22Rv1 (cell line): ENCODE results near the gene SLFN5.

Experiments
- CTCF ChIP-seq: fragments of 450-650 bp; IDR thresholded peaks from 2 replicates; pipeline ENCODE4 v1.5.1; 2017; ENCODE audit warnings: mild to moderate bottlenecking
- ZFX ChIP-seq: fragments of 450-650 bp; IDR thresholded peaks from 2 replicates; pipeline ENCODE4 v1.6.1; 2017; ENCODE audit warnings: antibody characterized with exemption, borderline replicate concordance

- TF ChIP-seq CTCF, result no peak
- TF ChIP-seq ZFX, result no peak
These were observed 44.5 kb downstream of the SLFN5 start for GRCh38 chr17:35287286-35287811.
